Loucy (cell line): ENCODE data around the gene ADAMTS16.

Experiments used
- H2AFZ ChIP-seq: fragments of 200-600 bp; sonication (generic); 2 replicates; pipeline ENCODE4 v1.6.0; 2016; ENCODE audit warnings: antibody characterized with exemption, mild to moderate bottlenecking, low read length, moderate library complexity
- H3F3A ChIP-seq: fragments of 200-600 bp; 2 replicates; pipeline ENCODE4 v1.6.0; 2016; ENCODE audit warnings: antibody characterized with exemption, low read depth, mild to moderate bottlenecking
- H3K27me3 ChIP-seq: fragments of 200-600 bp; sonication (generic); 2 replicates; pipeline ENCODE4 v1.6.1; 2014; ENCODE audit warnings: low read length, mild to moderate bottlenecking; ENCODE audit not compliant: insufficient read depth, poor library complexity, severe bottlenecking
- H3K36me3 ChIP-seq: fragments of 200-600 bp; sonication (generic); 2 replicates; pipeline ENCODE4 v1.6.1; 2016; ENCODE audit warnings: low read length; ENCODE audit not compliant: insufficient read depth
- H3K4me1 ChIP-seq: fragments of 200-600 bp; sonication (generic); 2 replicates; pipeline ENCODE4 v1.5.1; 2014; ENCODE audit warnings: low read length, mild to moderate bottlenecking; ENCODE audit not compliant: insufficient read depth, poor library complexity, severe bottlenecking
- H3K4me2 ChIP-seq: fragments of 200-600 bp; sonication (generic); 2 replicates; pipeline ENCODE4 v1.6.0; 2014; ENCODE audit warnings: antibody characterized with exemption, low read length, low read depth, mild to moderate bottlenecking; ENCODE audit not compliant: poor library complexity, severe bottlenecking
- H3K4me3 ChIP-seq: fragments of 200-600 bp; sonication (generic); 2 replicates; pipeline ENCODE4 v1.5.1; 2014; ENCODE audit warnings: low read length, mild to moderate bottlenecking, mixed read lengths; ENCODE audit not compliant: poor library complexity, severe bottlenecking
- H3K79me2 ChIP-seq: fragments of 200-600 bp; sonication (generic); 2 replicates; pipeline ENCODE4 v1.6.1; 2014; ENCODE audit warnings: low read length; ENCODE audit not compliant: insufficient read depth
- H3K9ac ChIP-seq: fragments of 200-600 bp; sonication (generic); 2 replicates; pipeline ENCODE4 v1.6.0; 2014; ENCODE audit warnings: mild to moderate bottlenecking, low read depth, low read length, moderate library complexity; ENCODE audit not compliant: poor library complexity, severe bottlenecking
- H3K9me2 ChIP-seq: fragments of 200-600 bp; sonication (generic); replicated peaks from 2 replicates; pipeline ENCODE4 v1.6.1; 2016; ENCODE audit warnings: low read depth, low read length, mixed read lengths
- H3K9me3 ChIP-seq: fragments of 200-600 bp; sonication (generic); 2 replicates; pipeline ENCODE4 v1.6.1; 2014; ENCODE audit warnings: mild to moderate bottlenecking, antibody characterized with exemption, low read length, low read depth; ENCODE audit not compliant: insufficient read depth
- H4K20me1 ChIP-seq: fragments of 200-600 bp; sonication (generic); 2 replicates; pipeline ENCODE4 v1.6.0; 2014; ENCODE audit warnings: antibody characterized with exemption, low read length, mild to moderate bottlenecking; ENCODE audit not compliant: insufficient read depth, poor library complexity, severe bottlenecking
- EZH2phosphoT487 ChIP-seq: fragments of 200-600 bp; IDR thresholded peaks from 2 replicates; pipeline ENCODE4 v1.6.1; 2018; ENCODE audit warnings: antibody characterized with exemption, mild to moderate bottlenecking, moderate library complexity, borderline replicate concordance
- TF ChIP-seq, protein P1 (sequence below): fragments of 200-600 bp; sonication (generic); conservative IDR thresholded peaks from 2 replicates; pipeline ENCODE4 v1.5.1; 2014; ENCODE audit warnings: mild to moderate bottlenecking, antibody characterized with exemption, low read length

The ADAMTS16 gene

DNA sequence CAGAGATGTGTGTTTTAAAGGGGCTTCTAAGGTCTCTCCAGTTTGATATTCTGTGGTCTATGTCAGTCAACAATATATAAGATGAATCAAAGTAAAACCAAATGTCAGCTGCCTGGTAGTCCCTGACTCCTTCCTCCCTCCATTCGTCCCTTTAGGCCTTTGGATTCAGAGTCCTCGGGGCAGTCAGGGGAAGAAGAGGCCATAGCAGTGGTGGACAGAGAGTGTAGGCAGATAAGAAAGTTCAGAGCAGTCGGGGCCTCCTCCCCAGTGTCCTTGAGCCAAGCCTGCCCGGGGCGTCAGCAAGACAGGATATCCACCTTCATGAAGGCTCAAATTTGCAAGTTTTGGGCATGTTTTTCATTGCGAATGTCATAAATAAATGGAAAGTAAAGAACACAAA, 110.6 kb downstream of the ADAMTS16 start:
- Histone ChIP-seq H3K79me2 (no peaks in the 10 kb centered on the region), H3K27me3 (no peaks in the 10 kb centered on the region), H3K4me2 (no peak overlapping the region), H3K36me3 (no peaks in the 10 kb centered on the region), H2AFZ (no peak overlapping the region), H4K20me1 (no peaks in the 10 kb centered on the region), H3K4me1 (no peaks in the 10 kb centered on the region), H3K9me3 (peaks cover 5% of the 10 kb centered on the region; the same call in 1 of the 2 replicates), H3K4me3 (no peak overlapping the region), H3K9ac (no peak overlapping the region), H3F3A (no peaks in the 10 kb centered on the region), H3K9me2 (no peaks in the 10 kb centered on the region)
- no peak for TF ChIP-seq EZH2phosphoT487
- TF ChIP-seq, protein P1, sequence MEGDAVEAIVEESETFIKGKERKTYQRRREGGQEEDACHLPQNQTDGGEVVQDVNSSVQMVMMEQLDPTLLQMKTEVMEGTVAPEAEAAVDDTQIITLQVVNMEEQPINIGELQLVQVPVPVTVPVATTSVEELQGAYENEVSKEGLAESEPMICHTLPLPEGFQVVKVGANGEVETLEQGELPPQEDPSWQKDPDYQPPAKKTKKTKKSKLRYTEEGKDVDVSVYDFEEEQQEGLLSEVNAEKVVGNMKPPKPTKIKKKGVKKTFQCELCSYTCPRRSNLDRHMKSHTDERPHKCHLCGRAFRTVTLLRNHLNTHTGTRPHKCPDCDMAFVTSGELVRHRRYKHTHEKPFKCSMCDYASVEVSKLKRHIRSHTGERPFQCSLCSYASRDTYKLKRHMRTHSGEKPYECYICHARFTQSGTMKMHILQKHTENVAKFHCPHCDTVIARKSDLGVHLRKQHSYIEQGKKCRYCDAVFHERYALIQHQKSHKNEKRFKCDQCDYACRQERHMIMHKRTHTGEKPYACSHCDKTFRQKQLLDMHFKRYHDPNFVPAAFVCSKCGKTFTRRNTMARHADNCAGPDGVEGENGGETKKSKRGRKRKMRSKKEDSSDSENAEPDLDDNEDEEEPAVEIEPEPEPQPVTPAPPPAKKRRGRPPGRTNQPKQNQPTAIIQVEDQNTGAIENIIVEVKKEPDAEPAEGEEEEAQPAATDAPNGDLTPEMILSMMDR, result no peak

DNA sequence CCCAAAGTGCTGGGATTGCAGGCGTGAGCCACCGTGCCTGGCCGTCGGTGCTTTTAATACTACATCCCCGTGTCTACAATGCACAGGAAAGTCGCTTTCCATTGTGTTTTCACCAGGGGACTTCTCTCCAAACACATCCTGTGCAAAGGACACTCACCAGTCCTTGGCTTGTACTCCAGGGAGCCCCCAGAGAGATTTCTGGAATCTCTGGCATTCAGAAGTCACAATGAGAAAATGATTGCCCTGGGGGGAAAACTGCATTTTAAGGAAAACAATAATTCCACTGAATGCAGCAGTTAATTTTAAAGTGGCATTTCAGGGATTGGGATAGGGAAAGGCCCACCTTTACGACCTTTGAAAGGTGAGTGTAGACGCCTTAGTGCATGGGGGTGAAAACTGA, 112.0 kb downstream of the ADAMTS16 start:
- Histone ChIP-seq H4K20me1 (no peaks in the 10 kb centered on the region), H3K27me3 (no peaks in the 10 kb centered on the region), H3K9ac (no peak overlapping the region), H3F3A (no peaks in the 10 kb centered on the region), H3K4me2 (no peak overlapping the region), H3K9me3 (no peaks in the 10 kb centered on the region; the same call in 1 of the 2 replicates), H3K9me2 (no peaks in the 10 kb centered on the region), H3K79me2 (no peaks in the 10 kb centered on the region), H2AFZ (no peak overlapping the region), H3K4me3 (no peak overlapping the region), H3K36me3 (no peaks in the 10 kb centered on the region), H3K4me1 (no peaks in the 10 kb centered on the region)
- no peak for TF ChIP-seq EZH2phosphoT487
- TF ChIP-seq, protein P1, result no peak

DNA sequence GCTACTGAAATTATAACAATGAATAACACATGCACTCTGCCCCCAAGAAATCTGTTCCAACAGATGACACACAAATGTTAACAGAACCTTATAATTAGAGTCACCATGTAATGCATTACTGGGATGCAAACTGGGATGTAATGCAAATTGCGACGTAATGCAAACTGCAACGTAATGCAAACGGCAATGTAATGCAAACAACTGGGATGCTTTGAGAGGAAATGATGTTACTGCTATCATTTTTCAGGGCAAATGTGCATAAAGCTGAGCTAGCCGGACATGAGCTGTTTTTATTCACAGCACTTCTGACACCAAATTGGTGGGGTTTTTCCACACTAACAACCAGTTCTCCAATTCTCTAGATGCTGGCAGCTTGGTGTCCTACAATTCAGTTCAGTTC, 117.2 kb downstream of the ADAMTS16 start:
- no peak overlapping the region for H2AFZ ChIP-seq
- no peaks in the 10 kb centered on the region for H3K27me3 ChIP-seq
- no peaks in the 10 kb centered on the region for H3K36me3 ChIP-seq
- H3K9me3 ChIP-seq, result peaks cover 4% of the 10 kb centered on the region; the same call in 1 of the 2 replicates
- no peaks in the 10 kb centered on the region for H3K4me1 ChIP-seq
- TF ChIP-seq, protein P1, result no peak
- no peak for TF ChIP-seq EZH2phosphoT487
- H3K9ac ChIP-seq, result no peak overlapping the region
- H3K4me3 ChIP-seq, result no peak overlapping the region
- no peaks in the 10 kb centered on the region for H3K9me2 ChIP-seq
- no peak overlapping the region for H3K4me2 ChIP-seq
- H3K79me2 ChIP-seq, result no peaks in the 10 kb centered on the region
- no peaks in the 10 kb centered on the region for H3F3A ChIP-seq
- no peaks in the 10 kb centered on the region for H4K20me1 ChIP-seq
